A673 (cell line): Measurements from ENCODE around the gene AP2B1. TPM values are rescaled to one million over a fixed set of nuclear protein-coding genes. Genes with fewer than 3 reads are reported as not detected.

ENCODE experiments used
- BruUV-seq: library from RNA; stranded (reverse); fragments of 400-500 nt; replicated peaks from 2 replicates; lab custom pipeline; 2021; lab: Mats Ljungman, UMichigan
- CTCF ChIA-PET: fragments of 300-600 bp; sonication (Branson Sonifier 250); formaldehyde crosslinking; loops from one replicate; lab custom pipeline; 2022; ENCODE audit warnings: antibody characterized with exemption; lab: Charles Lee
- POLR2A ChIA-PET: fragments of 300-600 bp; sonication (Branson Sonifier 250); formaldehyde crosslinking; loops from one replicate; lab custom pipeline; 2022; ENCODE audit warnings: antibody characterized with exemption; ENCODE audit not compliant: low non-redundant PET; lab: Charles Lee
- DNase-seq: peaks from one replicate; pipeline ENCODE4 v3.0.0-alpha.2; 2015; ENCODE audit warnings: low spot score
- H3K27ac ChIP-seq: fragments of 200-600 bp; sonication (generic); 2 replicates; pipeline ENCODE4 v1.5.1; 2016; ENCODE audit warnings: mixed run types, low read depth, mild to moderate bottlenecking, mixed read lengths, antibody characterized with exemption, low read length; ENCODE audit not compliant: poor library complexity, severe bottlenecking
- H3K27me3 ChIP-seq: fragments of 200-600 bp; sonication (generic); replicated peaks from 2 replicates; pipeline ENCODE4 v1.6.1; 2017; ENCODE audit warnings: mixed run types, low read depth, mild to moderate bottlenecking, mixed read lengths, antibody characterized with exemption, low read length; ENCODE audit not compliant: insufficient read depth, poor library complexity
- H3K36me3 ChIP-seq: fragments of 200-600 bp; sonication (generic); 2 replicates; pipeline ENCODE4 v1.6.1; 2016; ENCODE audit warnings: mixed run types, mild to moderate bottlenecking, mixed read lengths, antibody characterized with exemption, low read length; ENCODE audit not compliant: insufficient read depth, poor library complexity, severe bottlenecking
- H3K4me1 ChIP-seq: fragments of 200-600 bp; sonication (generic); 2 replicates; pipeline ENCODE4 v1.6.1; 2017; ENCODE audit warnings: mixed run types, mild to moderate bottlenecking, mixed read lengths, antibody characterized with exemption, low read length; ENCODE audit not compliant: insufficient read depth, poor library complexity, severe bottlenecking
- H3K4me3 ChIP-seq: fragments of 200-600 bp; sonication (generic); 2 replicates; pipeline ENCODE4 v1.5.1; 2016; ENCODE audit warnings: low read depth, mixed run types, mild to moderate bottlenecking, mixed read lengths, low read length; ENCODE audit not compliant: poor library complexity, severe bottlenecking
- H3K9me3 ChIP-seq: fragments of 200-600 bp; sonication (generic); 2 replicates; pipeline ENCODE4 v1.6.1; 2016; ENCODE audit warnings: mixed run types, low read depth, mild to moderate bottlenecking, mixed read lengths, antibody characterized with exemption, low read length; ENCODE audit not compliant: poor library complexity, severe bottlenecking
- CTCF ChIP-seq: fragments of 300-800, 200-600 bp; sonication (generic); conservative IDR thresholded peaks from 2 replicates; pipeline ENCODE4 v1.5.1; 2017; ENCODE audit warnings: low read depth, mild to moderate bottlenecking, antibody characterized with exemption, low read length, moderate library complexity, mixed read lengths
- EZH2 ChIP-seq: fragments of 200-600 bp; sonication (generic); IDR thresholded peaks from 2 replicates; pipeline ENCODE4 v1.6.1; 2017; ENCODE audit warnings: borderline replicate concordance, low read depth, mild to moderate bottlenecking, mixed read lengths, antibody characterized with exemption, low read length; ENCODE audit not compliant: poor library complexity, severe bottlenecking
- intact Hi-C: fragments of 100-400 bp; cut with micrococcal nuclease; formaldehyde crosslinking; loops from one replicate; pipeline ENCODE4 v1.10.0; 2022; ENCODE audit not compliant: unreplicated experiment
- total RNA-seq: library from RNA; stranded (reverse); gene quantifications from 2 replicates; pipeline ENCODE4 v1.2.3, GENCODE V29; 2021

AP2B1 gene
- total RNA-seq, 1 experiment from 2014 or later: 124 TPM

- no peak overlapping the region for H3K4me3 ChIP-seq
- ChIA-PET CTCF (no interaction called here), POLR2A (no interaction called here)
- BruUV-seq: no TSS peak
- no peak for DNase-seq
- no peaks in the 10 kb centered on the region for H3K27me3 ChIP-seq
- no peak for TF ChIP-seq EZH2
- TF ChIP-seq CTCF: no peak
- H3K4me1 ChIP-seq: peaks cover 12% of the 10 kb centered on the region
- no peaks in the 10 kb centered on the region for H3K9me3 ChIP-seq
- H3K36me3 ChIP-seq: peaks cover 4% of the 10 kb centered on the region
- intact Hi-C loops: no loop called here
- H3K27ac ChIP-seq: no peak overlapping the region
Measured at GRCh38 chr17:35727635-35728034, 140.5 kb downstream of the AP2B1 start.

- CTCF ChIA-PET: no interaction called here
- no TSS peak for BruUV-seq
- Histone ChIP-seq H3K36me3 (peaks cover 4% of the 10 kb centered on the region), H3K4me3 (no peak overlapping the region), H3K9me3 (no peaks in the 10 kb centered on the region), H3K27me3 (no peaks in the 10 kb centered on the region), H3K4me1 (peaks cover 12% of the 10 kb centered on the region), H3K27ac (no peak overlapping the region)
- DNase-seq: no peak
- no peak for TF ChIP-seq CTCF
- TF ChIP-seq EZH2: no peak
- intact Hi-C loops: no loop called here
- POLR2A ChIA-PET: no interaction called here
Measured at GRCh38 chr17:35728551-35728950, 141.4 kb downstream of the AP2B1 start.

GRCh38 chr17:35729405-35729833, 142.3 kb downstream of the AP2B1 start:
- no peak for TF ChIP-seq EZH2
- TF ChIP-seq CTCF: no peak
- DNase-seq: no peak
- ChIA-PET POLR2A (no interaction called here), CTCF (no interaction called here)
- no peaks in the 10 kb centered on the region for H3K36me3 ChIP-seq
- no TSS peak for BruUV-seq
- H3K27ac ChIP-seq: no peak overlapping the region
- H3K4me3 ChIP-seq: no peak overlapping the region
- no peaks in the 10 kb centered on the region for H3K9me3 ChIP-seq
- peaks cover 12% of the 10 kb centered on the region for H3K4me1 ChIP-seq
- intact Hi-C loops: no loop called here
- H3K27me3 ChIP-seq: no peaks in the 10 kb centered on the region
